Fibroblast of skin of left biceps (primary cell): ENCODE results near the gene SSTR5.
"Not testable (repeated sequence)": the region's sequence is repeated elsewhere in the genome, so short reads cannot be mapped to it uniquely, and the experiment has no call there.

ENCODE experiments used
- DNase-seq, 2 experiments: peaks; one replicate each; pipeline ENCODE4 v3.0.0-alpha.2; 2013; ENCODE audit warnings: low read depth in 2 of 2

Gene SSTR5

DNA sequence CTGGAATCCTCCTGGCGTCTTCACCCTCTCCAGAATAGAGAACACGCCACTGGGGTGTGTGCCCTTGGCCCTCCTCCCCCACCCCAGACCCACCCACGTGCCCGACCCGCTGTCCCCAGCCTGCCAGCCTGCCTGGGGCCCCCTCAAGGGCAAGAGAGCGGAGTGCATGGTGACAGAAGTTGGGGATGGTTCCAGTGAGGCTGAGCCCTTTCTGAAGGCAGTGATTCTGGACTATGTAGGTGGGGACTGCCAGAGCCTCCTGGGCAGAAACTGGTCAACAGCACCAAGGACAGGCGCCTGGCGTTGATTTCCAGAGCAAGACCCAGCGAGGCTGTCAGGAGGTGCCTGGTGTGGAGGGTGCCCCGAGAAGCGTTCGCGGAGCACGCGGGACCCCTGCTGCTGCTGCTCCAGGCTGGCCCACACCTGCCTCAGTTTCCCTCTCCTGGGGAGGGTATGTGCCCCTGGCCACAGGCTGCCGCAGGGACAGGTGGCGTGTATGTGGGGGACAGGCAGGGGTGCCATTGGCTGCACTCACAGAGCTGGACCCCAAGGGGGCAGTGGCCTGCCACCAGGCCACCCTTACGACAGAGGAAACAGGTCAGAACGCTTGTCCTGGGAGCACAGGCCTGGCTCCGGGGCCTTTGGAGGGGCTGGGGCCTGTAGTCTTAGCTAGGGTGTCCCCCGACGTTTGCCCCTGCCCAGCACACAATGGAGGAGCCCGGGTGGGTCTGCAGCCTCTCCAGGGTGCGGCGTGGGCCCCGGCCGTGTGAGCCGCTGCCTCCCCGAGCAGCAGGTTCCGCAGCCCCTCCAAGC is 1.2 kb downstream of the SSTR5 start:
- DNase-seq = no peak

DNA sequence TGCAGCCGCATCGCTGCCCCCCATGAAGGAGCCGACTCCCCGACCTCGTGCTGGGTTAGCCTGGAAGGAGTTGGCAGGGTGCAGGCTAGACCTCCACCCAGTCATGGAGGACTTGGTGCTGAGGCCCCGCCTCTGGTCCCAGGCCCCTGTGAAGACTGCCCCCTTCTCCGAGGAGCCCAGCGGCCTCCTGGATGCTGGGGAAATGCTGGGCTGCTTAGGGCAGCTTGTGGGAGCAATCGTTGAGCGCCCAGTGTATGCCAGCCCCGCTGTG is 1.8 kb downstream of the SSTR5 start:
- no peak for DNase-seq

DNA sequence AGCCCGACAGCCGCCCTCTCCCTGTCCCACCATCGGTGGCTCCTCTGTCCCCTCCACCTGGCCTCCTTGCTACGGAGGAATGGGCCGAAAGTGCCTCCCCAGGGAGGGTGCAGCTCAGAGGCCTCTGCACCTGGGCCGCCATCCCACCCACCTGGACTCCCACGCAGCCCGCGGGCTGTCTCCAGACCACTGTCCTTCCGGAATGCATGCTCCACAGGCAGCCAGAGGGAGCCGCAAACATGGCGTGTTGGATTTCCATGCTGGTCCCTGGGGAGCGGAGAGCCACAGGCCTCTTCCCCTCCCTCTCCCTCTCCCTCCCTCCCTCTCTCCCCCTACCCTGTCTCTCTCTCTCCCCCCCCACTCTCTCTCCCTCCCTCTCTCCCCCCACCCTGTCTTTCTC is 3.0 kb downstream of the SSTR5 start:
- DNase-seq = no peak

DNA sequence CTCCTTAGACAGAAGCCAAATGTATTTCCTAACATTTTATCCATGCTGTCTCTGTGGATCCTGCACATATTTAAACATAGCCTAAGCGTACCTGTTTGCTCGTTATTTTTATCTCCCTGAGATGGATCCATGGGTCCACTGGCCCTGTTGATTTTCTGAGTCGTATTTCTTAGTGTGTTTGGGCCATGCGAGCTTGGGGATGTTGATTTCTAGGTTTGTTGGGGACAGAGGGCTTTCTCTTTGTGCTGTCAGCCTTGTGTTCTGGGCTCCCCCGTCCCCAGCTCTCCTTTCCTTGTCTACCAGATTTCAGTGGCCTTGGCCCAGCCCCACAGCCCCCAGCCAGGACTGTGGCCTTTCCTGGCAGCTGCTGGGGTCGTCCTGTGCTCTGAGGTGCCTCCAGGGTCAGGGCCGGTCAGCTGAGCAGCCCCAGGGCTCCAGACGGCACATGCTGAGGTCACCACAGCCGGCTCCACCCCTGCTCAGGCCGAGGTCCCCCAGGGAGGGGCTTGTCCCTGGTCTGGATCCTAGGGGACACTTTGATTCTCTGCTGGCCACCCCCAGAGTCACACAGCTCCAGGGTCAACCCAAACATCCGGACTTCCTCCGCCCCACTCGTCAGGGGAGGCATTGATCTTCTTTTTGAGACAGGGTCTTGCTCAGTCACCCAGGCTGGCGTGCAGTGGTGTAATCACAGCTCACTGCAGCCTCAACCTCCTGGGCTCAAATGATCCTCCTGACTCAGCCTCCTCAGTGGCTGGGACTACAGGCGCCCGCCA is 4.4 kb downstream of the SSTR5 start:
- no peak for DNase-seq

DNA sequence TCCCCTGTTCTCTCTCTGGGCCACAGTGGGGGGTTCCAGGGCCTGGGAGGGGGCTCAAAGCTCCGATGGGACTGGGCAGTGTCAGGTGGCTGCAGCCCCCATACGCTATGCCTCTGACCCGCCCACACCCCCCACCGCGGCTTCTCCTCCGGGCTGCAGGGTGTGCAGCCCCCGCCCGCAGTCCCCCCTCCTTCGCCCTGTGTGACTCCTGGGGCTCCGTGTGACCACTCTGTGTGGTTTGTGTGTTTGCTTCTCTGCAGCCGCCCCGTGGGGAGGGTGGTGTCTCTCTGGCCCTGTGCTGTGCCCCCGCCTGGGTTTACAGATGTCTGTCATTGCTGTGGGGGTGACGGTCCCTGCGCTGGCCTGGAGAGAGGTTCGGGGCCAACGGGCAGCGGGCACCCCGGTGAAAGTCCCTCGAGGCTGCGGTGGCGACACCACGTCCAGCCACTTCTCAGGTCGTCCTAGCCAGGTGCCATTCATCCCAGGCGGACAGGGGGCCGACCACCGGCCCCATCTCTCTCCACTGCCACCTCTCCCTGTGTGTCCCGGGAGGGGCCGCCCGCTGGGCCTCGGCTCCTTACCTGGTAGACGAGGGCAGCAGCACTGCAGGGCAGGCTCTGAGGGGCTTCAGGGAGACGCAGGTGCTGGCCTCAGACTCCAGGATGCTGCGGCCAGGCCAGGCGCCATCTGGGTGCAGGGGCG is 5.5 kb downstream of the SSTR5 start:
- no peak for DNase-seq

DNA sequence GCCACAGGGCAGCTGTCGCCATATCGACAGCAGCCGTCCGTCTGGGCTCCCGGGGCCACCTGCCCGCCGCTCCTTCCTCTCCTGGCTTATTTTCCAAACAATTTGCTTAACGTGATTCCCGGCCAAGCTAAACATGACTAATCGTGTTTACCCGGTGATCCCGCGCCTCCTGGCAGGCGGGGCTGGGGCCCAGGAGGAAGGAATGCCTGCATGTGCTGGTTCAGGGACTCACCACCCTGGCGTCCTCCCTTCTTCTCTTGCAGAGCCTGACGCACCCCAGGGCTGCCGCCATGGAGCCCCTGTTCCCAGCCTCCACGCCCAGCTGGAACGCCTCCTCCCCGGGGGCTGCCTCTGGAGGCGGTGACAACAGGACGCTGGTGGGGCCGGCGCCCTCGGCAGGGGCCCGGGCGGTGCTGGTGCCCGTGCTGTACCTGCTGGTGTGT is 6.1 kb downstream of the SSTR5 start:
- no peak for DNase-seq

DNA sequence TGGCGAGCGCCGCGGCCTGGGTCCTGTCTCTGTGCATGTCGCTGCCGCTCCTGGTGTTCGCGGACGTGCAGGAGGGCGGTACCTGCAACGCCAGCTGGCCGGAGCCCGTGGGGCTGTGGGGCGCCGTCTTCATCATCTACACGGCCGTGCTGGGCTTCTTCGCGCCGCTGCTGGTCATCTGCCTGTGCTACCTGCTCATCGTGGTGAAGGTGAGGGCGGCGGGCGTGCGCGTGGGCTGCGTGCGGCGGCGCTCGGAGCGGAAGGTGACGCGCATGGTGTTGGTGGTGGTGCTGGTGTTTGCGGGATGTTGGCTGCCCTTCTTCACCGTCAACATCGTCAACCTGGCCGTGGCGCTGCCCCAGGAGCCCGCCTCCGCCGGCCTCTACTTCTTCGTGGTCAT is 6.8 kb downstream of the SSTR5 start:
- DNase-seq = no peak

DNA sequence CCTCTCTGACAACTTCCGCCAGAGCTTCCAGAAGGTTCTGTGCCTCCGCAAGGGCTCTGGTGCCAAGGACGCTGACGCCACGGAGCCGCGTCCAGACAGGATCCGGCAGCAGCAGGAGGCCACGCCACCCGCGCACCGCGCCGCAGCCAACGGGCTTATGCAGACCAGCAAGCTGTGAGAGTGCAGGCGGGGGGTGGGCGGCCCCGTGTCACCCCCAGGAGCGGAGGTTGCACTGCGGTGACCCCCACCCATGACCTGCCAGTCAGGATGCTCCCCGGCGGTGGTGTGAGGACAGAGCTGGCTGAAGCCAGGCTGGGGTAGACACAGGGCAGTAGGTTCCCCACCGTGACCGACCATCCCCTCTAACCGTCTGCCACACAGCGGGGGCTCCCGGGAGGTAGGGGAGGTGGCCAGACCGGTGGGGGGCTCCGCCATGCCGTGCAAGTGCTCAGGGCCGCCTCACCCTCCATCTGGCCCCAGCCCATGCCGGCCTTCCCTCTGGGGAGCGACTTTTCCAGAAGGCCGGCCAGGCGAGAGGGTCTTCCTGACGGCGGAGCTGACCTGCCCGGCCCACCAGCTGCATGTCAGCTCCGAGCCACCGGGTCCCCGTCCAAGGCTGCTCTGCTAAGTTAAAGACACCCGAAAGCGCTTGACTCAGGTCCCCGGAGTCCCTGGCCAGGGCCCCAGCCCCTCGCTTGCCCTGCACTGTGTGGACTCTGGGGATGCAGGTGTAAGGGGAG is 7.4 kb downstream of the SSTR5 start:
- DNase-seq = no peak

DNA sequence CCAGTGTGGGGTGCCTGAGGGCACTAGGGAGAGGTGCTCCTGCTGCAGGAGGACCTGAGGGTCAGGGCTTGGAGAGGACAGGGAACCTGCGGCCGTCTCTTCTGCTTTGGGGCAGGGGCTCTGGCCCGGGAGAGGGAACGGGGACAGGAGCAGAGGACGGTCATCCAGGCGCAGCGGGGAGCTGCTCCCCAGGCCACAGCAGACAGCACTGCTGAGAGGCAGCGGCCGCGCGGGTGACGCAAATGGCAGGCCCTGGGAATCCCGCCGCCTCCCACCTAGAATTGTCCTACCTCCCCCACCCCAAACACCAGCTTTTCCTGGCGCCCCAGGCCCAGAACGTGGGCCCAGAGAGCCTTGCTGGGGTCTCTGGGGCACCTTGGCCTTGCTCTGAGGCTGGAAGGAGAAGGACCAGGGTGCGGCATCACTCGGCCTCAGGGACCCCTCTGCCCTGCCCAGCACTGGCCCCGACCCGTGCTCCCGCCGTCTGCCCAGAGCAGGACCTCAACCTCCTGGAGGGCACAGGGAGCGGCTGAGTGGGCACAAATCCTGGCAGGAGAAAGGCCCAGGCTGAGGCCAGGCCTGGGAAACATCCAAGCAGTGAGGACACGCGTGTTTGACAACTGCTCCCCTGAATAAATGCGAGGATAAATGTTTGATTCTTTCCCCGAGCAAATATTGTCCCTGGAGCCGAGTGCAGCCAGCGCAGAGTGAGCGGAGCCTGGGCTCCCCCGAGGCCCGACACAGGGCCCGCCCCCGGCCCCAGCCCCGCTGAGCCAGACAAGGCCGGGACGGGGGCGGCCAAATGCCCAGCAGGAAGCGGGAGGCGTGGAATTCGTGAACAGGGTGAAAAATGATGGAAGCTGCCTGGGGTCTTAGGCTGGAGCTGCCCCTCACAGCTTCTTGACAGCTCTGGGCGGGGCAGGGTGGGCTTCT is 8.5 kb downstream of the SSTR5 start:
- DNase-seq = no peak

DNA sequence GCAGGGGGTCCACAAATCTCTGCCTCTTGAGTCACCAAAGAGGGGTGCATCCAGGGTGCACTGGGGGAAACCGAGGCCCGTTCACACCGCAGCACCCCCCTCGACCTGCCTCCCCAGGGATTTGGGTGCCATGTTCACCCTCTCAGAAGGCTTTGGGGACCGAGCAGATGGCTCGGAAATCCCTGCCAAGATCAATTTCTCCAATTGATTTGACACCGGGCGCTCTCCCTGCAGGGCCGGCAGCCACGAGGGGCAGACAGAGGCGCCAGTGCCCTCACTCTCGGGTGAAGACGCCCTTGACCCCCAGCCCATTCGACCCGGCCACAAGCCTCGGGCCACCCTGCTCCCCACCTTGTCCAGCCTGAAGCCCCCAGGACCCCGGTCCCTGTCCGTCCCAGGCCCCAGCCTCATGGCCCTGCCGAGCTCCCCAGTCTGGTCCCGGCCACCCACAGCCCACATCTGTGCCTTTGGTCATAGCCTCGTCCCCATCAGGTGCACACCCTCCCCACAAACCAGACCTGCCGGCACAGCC is 9.3 kb downstream of the SSTR5 start:
- no peak for DNase-seq

DNA sequence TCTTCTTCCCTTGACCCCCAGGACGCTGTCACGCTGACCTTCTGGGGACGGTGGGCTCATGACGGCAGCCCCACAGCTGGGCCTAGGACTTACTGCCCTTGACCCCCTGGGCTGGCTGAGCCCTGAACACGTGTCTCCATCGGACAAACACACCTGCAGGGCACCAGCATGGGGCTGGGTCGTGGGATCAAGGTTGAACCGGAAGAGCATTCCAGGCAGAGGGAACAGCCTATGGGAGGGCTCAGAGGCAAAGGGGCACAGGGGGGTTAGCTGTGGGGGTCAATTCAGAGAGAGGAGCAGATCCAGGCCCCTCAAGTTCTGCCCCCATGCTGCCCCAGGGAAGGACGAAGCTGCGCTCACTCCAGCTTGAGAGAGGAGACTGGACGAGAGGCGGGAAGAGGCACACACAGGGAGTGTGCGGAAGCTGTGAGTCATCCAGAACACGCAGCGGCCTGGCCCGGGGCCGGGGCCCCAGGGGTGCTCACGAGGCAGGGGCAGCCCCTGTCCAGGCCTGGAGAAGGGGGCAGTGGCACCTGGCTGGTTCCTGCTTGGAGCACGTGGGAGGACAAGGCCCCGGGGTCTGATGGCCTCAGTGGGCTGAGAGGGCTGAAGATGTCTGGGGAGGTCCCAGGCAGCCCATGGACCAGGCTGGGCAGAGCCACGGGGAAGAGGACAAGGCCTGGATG is 9.9 kb downstream of the SSTR5 start:
- no peak for DNase-seq

DNA sequence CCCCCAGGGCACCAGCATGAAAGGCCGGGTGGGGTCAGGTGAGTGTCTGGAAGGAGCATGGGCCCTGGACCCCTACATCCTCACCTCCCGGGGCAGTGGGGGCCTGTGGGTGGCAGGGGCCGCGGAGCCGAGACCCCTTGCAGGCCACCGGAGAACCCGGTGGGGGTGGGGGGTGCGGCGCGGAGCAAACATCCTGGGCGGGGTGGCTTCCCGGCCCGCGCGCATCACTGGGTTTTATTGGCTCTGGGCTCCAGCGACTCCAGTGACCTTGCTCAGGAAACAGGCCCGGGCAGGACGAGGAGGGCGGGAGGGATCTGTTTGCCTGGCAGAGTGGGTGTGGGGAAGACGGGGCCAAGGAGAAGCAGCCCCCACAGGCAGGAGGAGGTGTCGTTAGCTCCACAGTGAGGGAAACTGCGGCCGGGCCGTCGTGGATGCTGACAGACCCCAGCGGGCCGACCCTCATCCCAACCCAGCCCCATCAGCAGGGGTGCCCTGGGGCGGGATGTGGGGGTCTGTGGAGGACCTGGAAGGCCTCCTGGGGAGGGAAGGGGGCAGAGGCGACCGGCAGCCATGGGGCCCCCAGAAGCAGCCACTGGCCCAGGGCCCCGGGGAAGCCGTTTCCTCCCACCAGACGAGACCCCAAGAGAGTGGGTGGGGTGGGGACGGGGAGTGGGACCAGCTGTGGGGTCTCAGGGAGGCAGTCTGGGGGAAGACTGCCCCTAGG is 10.6 kb downstream of the SSTR5 start:
- no peak for DNase-seq

DNA sequence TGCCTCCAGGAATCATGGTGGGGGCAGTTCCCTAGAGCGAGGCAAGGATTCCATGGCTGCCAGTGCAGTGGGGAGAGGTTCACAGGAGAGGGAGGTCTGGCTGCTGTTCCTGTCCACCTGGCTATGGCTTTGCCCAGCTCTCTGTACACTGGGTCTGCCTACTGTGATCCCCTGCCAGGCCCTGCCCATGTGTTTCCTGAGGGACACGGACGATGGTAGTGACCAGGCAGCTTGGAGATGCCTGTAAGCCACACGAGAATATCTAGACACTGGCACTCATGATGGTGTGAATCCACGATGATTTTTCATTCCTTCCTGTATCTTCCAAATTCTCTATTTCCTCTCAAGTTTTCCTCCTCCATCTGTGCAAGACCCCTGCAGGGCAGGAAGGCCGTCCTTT is 12.4 kb downstream of the SSTR5 start:
- DNase-seq = no peak

DNA sequence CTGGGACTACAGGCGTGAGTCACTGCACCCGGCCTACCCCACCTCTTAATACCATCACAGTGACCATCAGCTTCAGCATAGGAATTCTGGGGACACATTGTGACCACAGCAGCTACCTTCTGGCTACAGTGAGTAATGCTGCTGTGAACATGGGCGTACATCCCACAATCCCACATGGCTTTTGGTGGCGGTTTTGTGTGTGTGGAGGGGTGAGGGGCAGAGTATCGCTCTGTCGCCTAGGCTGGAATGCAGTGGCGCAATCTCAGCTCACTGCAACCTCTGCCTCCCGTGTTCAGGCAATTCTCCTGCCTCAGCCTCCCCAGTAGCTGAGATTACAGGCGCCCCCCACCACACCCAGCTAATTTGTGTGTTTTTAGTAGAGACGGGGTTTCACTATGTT is 13.9 kb downstream of the SSTR5 start:
- not testable (repeated sequence) for DNase-seq

DNA sequence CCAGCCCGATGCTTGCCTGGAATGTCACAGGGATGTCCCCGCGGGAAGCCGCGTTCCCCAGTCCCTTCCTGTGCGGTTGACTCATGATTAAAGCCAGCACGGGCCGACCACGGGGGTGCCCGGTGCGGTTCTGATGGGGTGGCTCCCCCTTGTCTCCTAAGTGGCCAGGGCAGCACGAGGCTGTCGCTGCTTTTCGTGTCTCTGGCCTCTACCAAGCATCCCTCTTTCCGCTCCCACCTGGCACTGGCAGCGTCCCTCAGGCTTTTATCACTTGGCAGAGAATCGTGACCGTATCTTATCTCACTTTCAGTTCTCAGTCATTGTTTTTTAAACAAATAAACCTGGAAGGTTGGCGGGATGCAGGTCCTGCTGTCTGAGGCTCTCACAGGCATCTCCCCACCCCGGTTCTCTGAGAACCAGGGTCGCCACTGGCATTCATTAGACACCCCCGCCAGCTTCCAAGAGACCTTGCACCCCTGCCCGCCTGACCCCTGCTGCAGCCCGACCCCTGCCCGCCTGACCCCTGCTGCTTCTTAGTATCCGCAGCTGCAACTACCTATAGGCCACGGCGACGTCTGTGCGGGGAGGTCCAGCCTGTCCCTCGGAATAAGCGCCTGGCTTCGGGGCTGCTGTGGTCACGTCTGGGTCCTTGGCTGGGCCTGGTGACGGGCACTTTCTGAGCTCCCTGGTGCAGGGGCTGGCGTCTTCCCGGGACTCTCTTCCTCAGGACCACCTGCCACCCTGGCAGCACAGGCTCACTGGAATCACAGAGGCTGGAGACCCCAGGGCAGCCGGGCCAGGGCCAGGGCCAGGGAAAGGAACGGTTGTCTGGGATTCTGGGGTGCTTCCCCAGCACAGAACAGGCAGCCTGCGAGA is 16.0 kb downstream of the SSTR5 start:
- DNase-seq = no peak

DNA sequence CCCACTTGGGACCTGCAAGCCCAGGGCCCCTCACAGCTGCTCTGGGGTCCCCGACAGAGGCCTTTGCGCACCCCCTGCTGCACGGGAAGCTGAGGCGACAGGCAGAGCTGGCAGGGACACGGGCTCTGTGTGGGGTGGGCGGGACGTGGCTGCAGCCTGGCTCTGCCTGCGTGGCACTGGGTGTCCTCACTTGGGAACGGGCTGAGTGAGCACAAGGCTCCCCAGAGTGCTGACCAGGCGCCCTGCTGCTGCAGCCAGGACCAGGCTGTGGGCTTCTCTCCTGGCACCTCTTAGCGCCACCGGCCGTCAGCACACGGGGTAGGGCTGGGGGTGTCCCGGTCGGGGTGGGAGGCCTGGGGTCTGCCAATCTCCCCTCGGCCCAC is 16.9 kb downstream of the SSTR5 start:
- no peak for DNase-seq

DNA sequence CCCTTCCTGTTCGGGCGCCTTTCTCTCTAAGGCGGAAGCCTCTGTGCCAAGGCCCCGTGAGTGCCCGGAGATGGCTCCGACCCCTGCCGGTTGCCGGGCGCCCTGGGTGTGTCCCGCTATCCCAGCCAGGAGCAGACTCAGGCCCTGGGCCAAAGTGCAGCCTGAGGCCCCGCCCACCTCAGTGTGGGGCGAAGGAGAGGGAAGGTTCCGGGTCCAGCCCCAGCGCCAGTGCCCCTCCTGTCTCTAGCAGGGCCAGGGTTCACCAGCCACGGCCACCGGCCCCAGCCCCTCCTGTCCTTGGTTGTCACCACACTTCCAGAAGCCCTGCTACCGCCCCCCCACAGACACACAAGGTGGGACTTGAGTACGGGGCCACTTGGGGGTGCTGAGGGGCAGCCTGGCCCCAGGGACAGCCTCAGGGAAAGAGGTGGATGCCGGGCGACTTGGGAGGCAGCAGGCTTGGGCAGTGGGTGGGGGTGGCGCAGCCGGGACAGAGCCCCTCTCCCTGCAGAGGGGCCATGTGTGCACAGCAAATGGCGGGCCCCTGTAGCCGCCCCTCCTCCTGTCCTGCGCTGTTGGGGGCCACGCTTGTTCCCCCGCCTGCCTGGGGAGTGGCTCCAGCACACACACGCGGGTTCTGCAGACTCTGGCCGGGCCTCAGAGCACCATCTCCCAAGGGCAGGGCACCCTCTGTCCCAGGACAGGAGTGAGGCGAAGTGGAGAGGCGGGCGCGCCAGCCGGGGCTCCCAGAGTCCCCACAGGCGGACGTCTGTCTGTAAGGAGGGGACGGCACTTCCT is 17.5 kb downstream of the SSTR5 start:
- no peak for DNase-seq
